Bronchial epithelial cell (primary cell): ENCODE measurements around the gene MCC. TPM values are rescaled to one million over a fixed set of nuclear protein-coding genes. Genes with fewer than 3 reads are reported as not detected.

ENCODE experiments used
- DNase-seq: peaks from one replicate; pipeline ENCODE4 v3.0.0-alpha.2; 2010; ENCODE audit warnings: low read depth
- FAIRE-seq: peaks from 2 replicates; lab custom pipeline; 2011; peaks lifted over from hg19 to GRCh38; lab: Jason Lieb, UNC
- H3K27me3 ChIP-seq: 2 replicates; pipeline ENCODE4 v1.5.1; 2011; ENCODE audit warnings: low read length; ENCODE audit not compliant: control insufficient read depth, insufficient read depth
- H3K36me3 ChIP-seq: 2 replicates; pipeline ENCODE4 v1.5.1; 2011; ENCODE audit warnings: low read length; ENCODE audit not compliant: control insufficient read depth, insufficient read depth
- H3K4me3 ChIP-seq: 2 replicates; pipeline ENCODE4 v1.5.1; 2011; ENCODE audit warnings: mild to moderate bottlenecking, low read depth, low read length, control low read depth
- total RNA-seq: library from RNA; depleted of rRNA; stranded (reverse); fragments of >200 nt; gene quantifications from 2 replicates; pipeline ENCODE4 v1.2.1, GENCODE V29; 2014
- TF ChIP-seq, protein P1 (sequence below): IDR thresholded peaks from 2 replicates; pipeline ENCODE4 v1.5.1; 2011; ENCODE audit warnings: mild to moderate bottlenecking, moderate library complexity, low read length, control low read depth, inconsistent platforms; ENCODE audit not compliant: insufficient read depth, severe bottlenecking

The MCC gene
- total RNA-seq, 1 donor from 2014 or later: 43.2 TPM

GRCh38 chr5:113005454-113005853 lies 482.8 kb downstream of the MCC start:
- Histone ChIP-seq H3K4me3 (no peak overlapping the region), H3K27me3 (no peaks in the 10 kb centered on the region), H3K36me3 (no peaks in the 10 kb centered on the region)
- DNase-seq (peak; percentile 50), FAIRE-seq (no peak)
- TF ChIP-seq, protein P1, sequence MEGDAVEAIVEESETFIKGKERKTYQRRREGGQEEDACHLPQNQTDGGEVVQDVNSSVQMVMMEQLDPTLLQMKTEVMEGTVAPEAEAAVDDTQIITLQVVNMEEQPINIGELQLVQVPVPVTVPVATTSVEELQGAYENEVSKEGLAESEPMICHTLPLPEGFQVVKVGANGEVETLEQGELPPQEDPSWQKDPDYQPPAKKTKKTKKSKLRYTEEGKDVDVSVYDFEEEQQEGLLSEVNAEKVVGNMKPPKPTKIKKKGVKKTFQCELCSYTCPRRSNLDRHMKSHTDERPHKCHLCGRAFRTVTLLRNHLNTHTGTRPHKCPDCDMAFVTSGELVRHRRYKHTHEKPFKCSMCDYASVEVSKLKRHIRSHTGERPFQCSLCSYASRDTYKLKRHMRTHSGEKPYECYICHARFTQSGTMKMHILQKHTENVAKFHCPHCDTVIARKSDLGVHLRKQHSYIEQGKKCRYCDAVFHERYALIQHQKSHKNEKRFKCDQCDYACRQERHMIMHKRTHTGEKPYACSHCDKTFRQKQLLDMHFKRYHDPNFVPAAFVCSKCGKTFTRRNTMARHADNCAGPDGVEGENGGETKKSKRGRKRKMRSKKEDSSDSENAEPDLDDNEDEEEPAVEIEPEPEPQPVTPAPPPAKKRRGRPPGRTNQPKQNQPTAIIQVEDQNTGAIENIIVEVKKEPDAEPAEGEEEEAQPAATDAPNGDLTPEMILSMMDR: no peak

DNA sequence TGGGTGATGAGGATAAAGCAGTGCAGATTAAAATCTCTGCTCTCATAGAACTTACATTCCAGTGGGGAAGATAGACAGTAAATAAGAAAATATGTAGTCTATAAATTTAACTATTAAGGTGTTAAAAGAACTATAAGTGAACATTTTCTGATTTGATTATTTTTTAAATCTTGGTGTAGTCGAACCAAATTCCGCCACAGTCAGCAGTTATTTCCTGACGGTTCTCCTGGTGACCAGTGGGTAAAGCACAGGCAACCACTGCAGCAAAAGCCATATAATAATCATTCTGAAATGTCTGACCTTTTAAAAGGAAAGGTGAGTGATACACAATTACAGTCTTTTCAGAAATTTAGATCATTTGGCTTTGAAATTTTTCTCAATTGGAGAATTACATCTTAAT lies 484.5 kb downstream of the MCC start:
- no peaks in the 10 kb centered on the region for H3K27me3 ChIP-seq
- no peak for FAIRE-seq
- TF ChIP-seq, protein P1: no peak
- DNase-seq: no peak
- H3K4me3 ChIP-seq: no peak overlapping the region
- no peaks in the 10 kb centered on the region for H3K36me3 ChIP-seq

DNA sequence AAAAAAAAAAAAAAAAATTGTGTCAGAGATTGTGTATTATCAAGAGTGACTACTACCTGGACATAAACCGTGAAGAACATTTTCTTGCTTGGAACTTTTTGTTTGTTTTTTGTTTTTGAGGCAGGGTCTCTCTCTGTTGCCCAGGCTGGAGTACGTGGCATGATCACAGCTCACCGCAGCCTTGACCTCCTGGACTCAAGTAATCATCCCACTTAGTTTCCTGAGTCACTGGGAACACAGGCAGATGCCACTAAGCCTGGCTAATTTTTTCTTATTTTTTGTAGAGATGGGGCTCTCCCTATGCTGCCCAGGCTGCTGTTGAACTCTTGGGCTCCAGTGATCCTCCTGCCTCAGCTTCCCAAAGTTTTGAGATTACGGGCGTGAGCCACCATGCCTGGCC lies 485.8 kb downstream of the MCC start:
- FAIRE-seq (no peak), DNase-seq (no peak)
- Histone ChIP-seq H3K36me3 (no peaks in the 10 kb centered on the region), H3K27me3 (no peaks in the 10 kb centered on the region), H3K4me3 (no peak overlapping the region)
- TF ChIP-seq, protein P1: no peak

GRCh38 chr5:113000466-113000865 lies 487.8 kb downstream of the MCC start:
- H3K27me3 ChIP-seq: no peaks in the 10 kb centered on the region
- FAIRE-seq: no peak
- no peaks in the 10 kb centered on the region for H3K36me3 ChIP-seq
- TF ChIP-seq, protein P1: no peak
- no peak overlapping the region for H3K4me3 ChIP-seq
- peak; percentile 61 for DNase-seq

DNA sequence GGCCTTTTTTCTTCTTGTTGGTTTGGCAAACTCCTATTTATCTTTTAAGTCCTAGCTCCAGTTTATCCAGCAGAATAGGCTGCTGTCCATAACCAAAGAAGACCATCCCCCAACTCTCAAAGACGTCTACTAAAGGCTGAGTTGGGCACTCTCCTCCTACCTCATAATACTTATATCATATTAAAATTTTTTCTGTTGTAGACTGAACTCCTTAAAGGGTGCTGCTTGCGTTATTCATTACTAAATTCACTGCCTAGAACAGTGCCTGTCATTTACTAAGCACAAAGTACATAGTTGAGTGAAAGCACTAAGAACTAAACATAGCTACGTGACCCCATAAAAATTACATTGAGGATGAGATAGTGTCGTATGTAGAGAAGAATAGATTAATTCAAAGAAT lies 490.0 kb downstream of the MCC start:
- FAIRE-seq: no peak
- Histone ChIP-seq H3K4me3 (no peak overlapping the region), H3K36me3 (no peaks in the 10 kb centered on the region), H3K27me3 (no peaks in the 10 kb centered on the region)
- TF ChIP-seq, protein P1: no peak
- DNase-seq: no peak

DNA sequence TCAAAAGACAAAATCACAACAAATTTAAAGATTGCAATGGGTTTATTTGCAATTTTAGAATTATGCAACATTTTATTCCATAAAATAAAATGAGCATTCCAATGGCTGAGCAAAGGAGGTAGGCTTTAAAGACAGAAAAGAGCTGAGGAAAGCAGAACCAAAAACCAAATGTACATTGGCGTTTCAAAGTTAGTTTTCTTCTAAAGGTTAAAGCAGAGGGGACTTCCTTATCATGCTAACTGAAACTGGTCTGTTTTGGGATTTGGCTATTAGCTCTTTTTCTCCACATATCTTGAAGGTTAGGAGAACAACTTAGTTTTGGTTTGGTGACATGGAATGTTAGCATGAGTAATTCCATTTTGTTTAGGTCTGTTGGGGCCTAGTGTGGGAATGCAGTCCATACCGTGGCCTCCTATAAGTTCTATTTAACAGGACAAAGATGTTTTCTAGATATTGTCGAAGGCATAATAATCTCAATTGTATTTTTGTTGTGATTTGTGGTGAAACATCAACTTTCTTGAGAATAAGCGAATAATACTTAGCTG lies 491.4 kb downstream of the MCC start:
- FAIRE-seq (no peak), DNase-seq (no peak)
- TF ChIP-seq, protein P1: no peak
- no peaks in the 10 kb centered on the region for H3K36me3 ChIP-seq
- no peak overlapping the region for H3K4me3 ChIP-seq
- no peaks in the 10 kb centered on the region for H3K27me3 ChIP-seq
